HepG2 (cell line): Measurements from ENCODE around the gene DHX16. TPM values are rescaled to one million over a fixed set of nuclear protein-coding genes. Genes with fewer than 3 reads are reported as not detected.

Source experiments
- ATAC-seq: fragments of 200-7000 bp; cut with Tn5 transposase; 3 replicates; pipeline ENCODE4 v1.9.1; 2020; ENCODE audit warnings: mild to moderate bottlenecking, moderate library complexity
- BruUV-seq: library from RNA; stranded (reverse); fragments of 400-500 nt; replicated peaks from 2 replicates; lab custom pipeline; 2021; lab: Mats Ljungman, UMichigan
- CTCF ChIA-PET: fragments of 300-600 bp; formaldehyde crosslinking; extraction: SDS; loops from one replicate; lab custom pipeline; 2021; ENCODE audit warnings: low total read pairs, inconsistent platforms, low intra/inter-chr PET ratio; lab: Yijun Ruan, JAX
- POLR2A ChIA-PET: fragments of 350-600 bp; sonication (Branson Sonifier 250); formaldehyde crosslinking; loops from one replicate; lab custom pipeline; 2020; ENCODE audit warnings: antibody characterized with exemption, inconsistent platforms; lab: Yijun Ruan, JAX
- DNase-seq: peaks from one replicate; pipeline ENCODE4 v3.0.0-alpha.2; 2015; ENCODE audit warnings: low spot score
- FAIRE-seq: peaks from 3 replicates; lab custom pipeline; 2011; peaks lifted over from hg19 to GRCh38; lab: Jason Lieb, UNC
- H2AFZ ChIP-seq: one replicate; pipeline ENCODE4 v1.6.1; 2011; ENCODE audit warnings: low read length, inconsistent platforms
- H3K27ac ChIP-seq: fragments of 300-600 bp; 3 replicates; pipeline ENCODE4 v1.8.0; 2011; ENCODE audit warnings: mixed run types, mild to moderate bottlenecking, mixed read lengths, low read length, inconsistent platforms; ENCODE audit not compliant: insufficient read depth; ENCODE audit errors: extremely low read length
- H3K27me3 ChIP-seq, 2 experiments: fragments of 200-600 bp in 1 of 2; 2 replicates in 1 of 2; 3 replicates in 1 of 2; pipeline versions ENCODE4 v1.6.0 to v1.8.0; 2011; ENCODE audit warnings: low read length in 2 of 2, mild to moderate bottlenecking in 2 of 2, moderate library complexity in 2 of 2, inconsistent platforms in 1 of 2; ENCODE audit not compliant: insufficient read depth in 2 of 2, control insufficient read depth in 1 of 2
- H3K36me3 ChIP-seq, 2 experiments: fragments of 200-600 bp in 1 of 2; replicated peaks in 1 of 2; 2 replicates in 1 of 2; 3 replicates in 1 of 2; pipeline versions ENCODE4 v1.5.1 to v1.8.0; 2011; ENCODE audit warnings: low read length in 2 of 2, inconsistent platforms in 1 of 2; ENCODE audit not compliant: insufficient read depth in 2 of 2, control insufficient read depth in 1 of 2
- H3K4me1 ChIP-seq: 2 replicates; pipeline ENCODE4 v1.5.1; 2012; ENCODE audit warnings: low read length, inconsistent platforms; ENCODE audit not compliant: insufficient read depth
- H3K4me2 ChIP-seq: 2 replicates; pipeline ENCODE4 v1.6.0; 2011; ENCODE audit warnings: low read depth, low read length, inconsistent platforms
- H3K4me3 ChIP-seq, 3 experiments: fragments of 200-600 bp in 1 of 3; sonication (generic), shearing (Covaris generic) in 1 of 3; replicated peaks in 1 of 3; 2 replicates each; pipeline ENCODE4 v1.5.1; 2011 to 2016; ENCODE audit warnings: low read length in 3 of 3, inconsistent platforms in 2 of 3, low read depth in 2 of 3, mild to moderate bottlenecking in 2 of 3, control low read depth in 1 of 3, mixed read lengths in 1 of 3; ENCODE audit not compliant: insufficient read depth in 1 of 3
- H3K79me2 ChIP-seq: one replicate; pipeline ENCODE4 v1.6.1; 2011; ENCODE audit warnings: low read length, inconsistent platforms; ENCODE audit not compliant: insufficient read depth
- H3K9ac ChIP-seq: 2 replicates; pipeline ENCODE4 v1.6.0; 2011; ENCODE audit warnings: mild to moderate bottlenecking, low read depth, low read length, inconsistent platforms; ENCODE audit not compliant: insufficient read depth
- H3K9me3 ChIP-seq: 2 replicates; pipeline ENCODE4 v1.5.1; 2012; ENCODE audit warnings: mild to moderate bottlenecking, low read length
- H4K20me1 ChIP-seq: 2 replicates; pipeline ENCODE4 v1.6.0; 2011; ENCODE audit warnings: inconsistent platforms, mild to moderate bottlenecking, low read length, moderate library complexity; ENCODE audit not compliant: insufficient read depth
- GPBP1L1 ChIP-seq: sonication (generic); formaldehyde crosslinking; IDR thresholded peaks from 2 replicates; pipeline ENCODE4 v1.5.0; 2020; ENCODE audit warnings: mild to moderate bottlenecking, missing genetic modification reagents
- JUND ChIP-seq: sonication (generic); formaldehyde crosslinking; IDR thresholded peaks from 2 replicates; pipeline ENCODE4 v1.8.0; 2022; ENCODE audit warnings: mild to moderate bottlenecking, missing genetic modification reagents
- MAFG ChIP-seq: sonication (generic); formaldehyde crosslinking; IDR thresholded peaks from 2 replicates; pipeline ENCODE4 v1.5.1; 2020; ENCODE audit warnings: mild to moderate bottlenecking, missing genetic modification reagents
- NR1H2 ChIP-seq: sonication (generic); formaldehyde crosslinking; IDR thresholded peaks from 2 replicates; pipeline ENCODE4 v1.8.1; 2022; ENCODE audit warnings: low read depth, missing genetic modification reagents, borderline replicate concordance
- SIX4 ChIP-seq: sonication (generic); formaldehyde crosslinking; IDR thresholded peaks from 2 replicates; pipeline ENCODE4 v1.4.0; 2020; ENCODE audit warnings: missing genetic modification reagents
- SMAD3 ChIP-seq: sonication (generic); formaldehyde crosslinking; IDR thresholded peaks from 2 replicates; pipeline ENCODE4 v1.4.0; 2020; ENCODE audit warnings: missing genetic modification reagents
- SNAPC5 ChIP-seq: sonication (generic); formaldehyde crosslinking; IDR thresholded peaks from 2 replicates; pipeline ENCODE4 v1.8.1; 2023; ENCODE audit warnings: mild to moderate bottlenecking, missing genetic modification reagents, borderline replicate concordance
- ZNF264 ChIP-seq: sonication (generic); formaldehyde crosslinking; IDR thresholded peaks from 2 replicates; pipeline ENCODE4 v1.4.0; 2020; ENCODE audit warnings: missing genetic modification reagents
- ZNF350 ChIP-seq: sonication (generic); formaldehyde crosslinking; IDR thresholded peaks from 2 replicates; pipeline ENCODE4 v1.4.0; 2020; ENCODE audit warnings: mild to moderate bottlenecking, low read depth, missing genetic modification reagents, borderline replicate concordance
- ZNF441 ChIP-seq: sonication (generic); formaldehyde crosslinking; IDR thresholded peaks from 2 replicates; pipeline ENCODE4 v1.7.0; 2021; ENCODE audit warnings: missing genetic modification reagents, borderline replicate concordance
- ZNF777 ChIP-seq: sonication (generic); formaldehyde crosslinking; IDR thresholded peaks from 2 replicates; pipeline ENCODE4 v1.4.0; 2020; ENCODE audit warnings: missing genetic modification reagents
- ZNF790 ChIP-seq: sonication (generic); formaldehyde crosslinking; IDR thresholded peaks from 2 replicates; pipeline ENCODE4 v1.8.0; 2022; ENCODE audit warnings: missing genetic modification reagents, mild to moderate bottlenecking, borderline replicate concordance
- ZSCAN12 ChIP-seq: sonication (generic); formaldehyde crosslinking; IDR thresholded peaks from 2 replicates; pipeline ENCODE4 v1.9.0; 2021; ENCODE audit warnings: mild to moderate bottlenecking, missing genetic modification reagents
- WGBS: methylation state at CpG from one replicate; pipeline ENCODE4 v1.1.6; 2017; ENCODE audit warnings: low lambda C conversion rate; 5-methylcytosine and 5-hydroxymethylcytosine counted together
- in situ Hi-C: cut with HindIII; loops from 2 replicates; pipeline ENCODE4 v1.10.0; 2017; ENCODE audit warnings: low pct_unique_long_range_greater_than_20kb; ENCODE audit not compliant: extremely low pct_ligation_motif_present
- intact Hi-C: fragments of 100-400 bp; cut with micrococcal nuclease; formaldehyde crosslinking; loops from one replicate; pipeline ENCODE4 v1.10.0; 2022; ENCODE audit not compliant: unreplicated experiment
- polyA plus RNA-seq, 8 experiments: library from polyadenylated mRNA; depleted of rRNA in 3 of 8; stranded (reverse) in 7 of 8; unstranded in 1 of 8; fragments of >200 nt; fragmentation: Illumina TruSeq in 4 of 8; extraction: Trizol in 4 of 8; gene quantifications; 2 replicates each; pipeline versions ENCODE4 v1.2.1 to v1.2.3, GENCODE V29; 2011 to 2016; ENCODE audit warnings: low read depth in 4 of 8, missing spikeins in 1 of 8, mixed read lengths in 1 of 8; ENCODE audit not compliant: insufficient read depth in 1 of 8
- total RNA-seq, 5 experiments: library from RNA; depleted of rRNA; stranded (reverse); fragments of >200 nt; fragmentation: Illumina TruSeq; extraction: Trizol; gene quantifications; 2 replicates each; pipeline ENCODE4 v1.2.3, GENCODE V29; 2016; ENCODE audit warnings: low read depth in 1 of 5
- TF ChIP-seq, protein P1 (sequence below): sonication (generic); formaldehyde crosslinking; conservative IDR thresholded peaks from 2 replicates; pipeline ENCODE4 v1.4.0; 2020; ENCODE audit warnings: missing genetic modification reagents
- TF ChIP-seq, protein P2 (sequence below): sonication (generic); formaldehyde crosslinking; IDR thresholded peaks from 2 replicates; pipeline ENCODE4 v1.5.0; 2020; ENCODE audit warnings: mild to moderate bottlenecking, missing genetic modification reagents, borderline replicate concordance

The DHX16 gene
- total and polyA plus RNA-seq, 2 of the 13 experiments (the other 11 are each of a cell fraction or from before 2014, with no cell fraction given): 57.0 to 58.5 TPM

DNA sequence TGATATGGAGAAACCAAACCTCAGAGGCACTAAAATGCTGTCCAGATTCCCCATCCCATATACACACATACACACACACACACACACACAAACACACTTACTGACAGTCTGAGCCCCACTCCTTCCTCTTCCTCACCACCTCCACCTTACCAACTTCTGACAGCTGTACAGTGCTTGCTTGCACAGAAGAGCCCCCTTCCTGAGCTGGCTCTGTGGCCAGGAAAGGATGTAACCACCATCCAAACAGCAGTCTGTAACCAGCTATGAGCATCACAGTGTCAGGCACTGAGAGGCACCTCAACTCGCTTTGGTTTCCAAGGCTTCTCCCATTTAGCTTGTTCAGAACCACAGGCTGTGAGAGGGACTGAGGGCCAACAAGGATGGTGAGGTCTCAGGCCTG lies 31.8 kb downstream of the DHX16 start:
- no peaks in the 10 kb centered on the region for H3K9me3 ChIP-seq
- H4K20me1 ChIP-seq: no peaks in the 10 kb centered on the region
- H2AFZ ChIP-seq: no peak overlapping the region
- CTCF ChIA-PET: no interaction called here
- BruUV-seq: no TSS peak
- no peak overlapping the region for H3K9ac ChIP-seq
- ATAC-seq: no peak; the same call in 2 of the 3 replicates
- H3K36me3 ChIP-seq: peaks cover 15 to 54% of the 10 kb centered on the region in 2 experiments
- intact Hi-C loops (no loop called here), in situ Hi-C loops (no loop called here)
- no peak for TF ChIP-seq ZNF777 (CRISPR knock-in tag)
- TF ChIP-seq MAFG (CRISPR knock-in tag): no peak
- TF ChIP-seq ZNF790 (CRISPR knock-in tag): no peak
- TF ChIP-seq SIX4 (CRISPR knock-in tag): no peak
- TF ChIP-seq, protein P1, sequence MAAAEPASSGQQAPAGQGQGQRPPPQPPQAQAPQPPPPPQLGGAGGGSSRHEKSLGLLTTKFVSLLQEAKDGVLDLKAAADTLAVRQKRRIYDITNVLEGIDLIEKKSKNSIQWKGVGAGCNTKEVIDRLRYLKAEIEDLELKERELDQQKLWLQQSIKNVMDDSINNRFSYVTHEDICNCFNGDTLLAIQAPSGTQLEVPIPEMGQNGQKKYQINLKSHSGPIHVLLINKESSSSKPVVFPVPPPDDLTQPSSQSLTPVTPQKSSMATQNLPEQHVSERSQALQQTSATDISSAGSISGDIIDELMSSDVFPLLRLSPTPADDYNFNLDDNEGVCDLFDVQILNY (CRISPR knock-in tag): no peak
- peak overlapping the region; percentile 3 for H3K27ac ChIP-seq
- H3K4me2 ChIP-seq: no peak overlapping the region
- no peaks in the 10 kb centered on the region for H3K27me3 ChIP-seq
- peaks cover 35% of the 10 kb centered on the region for H3K4me1 ChIP-seq
- no peak for DNase-seq
- WGBS: 100% methylated on average over 1 of the region's 1 CpG
- no peak for FAIRE-seq
- peaks cover 4% of the 10 kb centered on the region for H3K79me2 ChIP-seq
- H3K4me3 ChIP-seq: no peak overlapping the region
- POLR2A ChIA-PET: interaction anchor here (1.0 to 1.8 kb wide), 7 partner anchors 9 to 31 kb away, joined by 4 to 16 read pairs (median 4); partner anchors contain the start of genes DHX16, MRPS18B and PPP1R10

- no peak for ATAC-seq
- Histone ChIP-seq H3K4me1 (peaks cover 32% of the 10 kb centered on the region), H3K9me3 (no peaks in the 10 kb centered on the region), H3K36me3 (peaks cover 14 to 48% of the 10 kb centered on the region in 2 experiments), H4K20me1 (no peaks in the 10 kb centered on the region), H2AFZ (no peak overlapping the region), H3K27me3 (no peaks in the 10 kb centered on the region), H3K4me2 (no peak overlapping the region), H3K9ac (no peak overlapping the region), H3K27ac (no peak overlapping the region), H3K4me3 (no peak overlapping the region), H3K79me2 (peaks cover 2% of the 10 kb centered on the region)
- CTCF ChIA-PET: no interaction called here
- no peak for FAIRE-seq
- 96% methylated on average over 10 of the region's 10 CpGs for WGBS
- POLR2A ChIA-PET: interaction anchor here (1.6 to 1.8 kb wide), 3 partner anchors 13 to 23 kb away, joined by 4 to 16 read pairs (median 5); partner anchors contain the start of genes MRPS18B and PPP1R10
- DNase-seq: no peak
- in situ Hi-C loops: no loop called here
- BruUV-seq: no TSS peak
- intact Hi-C loops: no loop called here
- no peak for TF ChIP-seq GPBP1L1 (CRISPR knock-in tag)
- no peak for TF ChIP-seq ZSCAN12 (CRISPR knock-in tag)
- TF ChIP-seq ZNF264 (CRISPR knock-in tag): no peak
- TF ChIP-seq JUND (CRISPR knock-in tag): no peak
- TF ChIP-seq SNAPC5 (CRISPR knock-in tag): no peak
- no peak for TF ChIP-seq ZNF441 (CRISPR knock-in tag)
- TF ChIP-seq ZNF350: no peak
- TF ChIP-seq SMAD3: no peak
- TF ChIP-seq NR1H2: no peak
- TF ChIP-seq, protein P2, sequence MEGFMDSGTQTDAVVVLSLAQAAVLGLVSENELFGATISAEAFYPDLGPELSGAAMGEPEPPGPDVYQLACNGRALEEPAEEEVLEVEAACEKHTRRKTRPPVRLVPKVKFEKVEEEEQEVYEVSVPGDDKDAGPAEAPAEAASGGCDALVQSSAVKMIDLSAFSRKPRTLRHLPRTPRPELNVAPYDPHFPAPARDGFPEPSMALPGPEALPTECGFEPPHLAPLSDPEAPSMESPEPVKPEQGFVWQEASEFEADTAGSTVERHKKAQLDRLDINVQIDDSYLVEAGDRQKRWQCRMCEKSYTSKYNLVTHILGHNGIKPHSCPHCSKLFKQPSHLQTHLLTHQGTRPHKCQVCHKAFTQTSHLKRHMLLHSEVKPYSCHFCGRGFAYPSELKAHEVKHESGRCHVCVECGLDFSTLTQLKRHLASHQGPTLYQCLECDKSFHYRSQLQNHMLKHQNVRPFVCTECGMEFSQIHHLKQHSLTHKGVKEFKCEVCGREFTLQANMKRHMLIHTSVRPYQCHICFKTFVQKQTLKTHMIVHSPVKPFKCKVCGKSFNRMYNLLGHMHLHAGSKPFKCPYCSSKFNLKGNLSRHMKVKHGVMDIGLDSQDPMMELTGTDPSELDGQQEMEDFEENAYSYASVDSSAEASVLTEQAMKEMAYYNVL (CRISPR knock-in tag): no peak
These were observed 32.3 kb downstream of the DHX16 start for GRCh38 chr6:30640481-30640880.
